Hematopoietic multipotent progenitor cell treated with erythropoietin and hydrocortisone succinate and interleukin-3 and kit ligand, for 6 days (in vitro differentiated cells): ENCODE data around the gene CAMSAP1.
A peak's percentile ranks its signal among the peaks of the same experiment; 100 is the strongest.
"Not testable (repeated sequence)": the region's sequence is repeated elsewhere in the genome, so short reads cannot be mapped to it uniquely, and the experiment has no call there.

Experiments
- DNase-seq: peaks from one replicate; pipeline ENCODE4 v3.0.0-alpha.2; 2015

CAMSAP1 gene

GRCh38 chr9:135896205-135896604, 11.1 kb downstream of the CAMSAP1 start:
- no peak for DNase-seq

GRCh38 chr9:135895202-135895848, 12.0 kb downstream of the CAMSAP1 start:
- no peak for DNase-seq

GRCh38 chr9:135893104-135893503, 14.2 kb downstream of the CAMSAP1 start:
- DNase-seq = no peak

GRCh38 chr9:135892327-135892726, 15.0 kb downstream of the CAMSAP1 start:
- not testable (repeated sequence) for DNase-seq

- no peak for DNase-seq
These were observed 16.2 kb downstream of the CAMSAP1 start for GRCh38 chr9:135891027-135891631.

GRCh38 chr9:135890190-135891026, 16.9 kb downstream of the CAMSAP1 start:
- DNase-seq = no peak

GRCh38 chr9:135889564-135890189, 17.7 kb downstream of the CAMSAP1 start:
- DNase-seq = no peak

- no peak for DNase-seq
These were observed 18.5 kb downstream of the CAMSAP1 start for GRCh38 chr9:135888766-135889394.

GRCh38 chr9:135888126-135888765, 19.1 kb downstream of the CAMSAP1 start:
- no peak for DNase-seq

GRCh38 chr9:135887585-135888050, 19.7 kb downstream of the CAMSAP1 start:
- DNase-seq = peak; percentile 78

- peak; percentile 43 for DNase-seq
These were observed 20.3 kb downstream of the CAMSAP1 start for GRCh38 chr9:135887021-135887507.

GRCh38 chr9:135886147-135886981, 21.0 kb downstream of the CAMSAP1 start:
- DNase-seq = no peak

- no peak for DNase-seq
These were observed 22.1 kb downstream of the CAMSAP1 start for GRCh38 chr9:135885100-135885853.

GRCh38 chr9:135884328-135885035, 22.9 kb downstream of the CAMSAP1 start:
- DNase-seq = no peak

GRCh38 chr9:135883410-135884089, 23.8 kb downstream of the CAMSAP1 start:
- DNase-seq = peak; percentile 71

GRCh38 chr9:135882011-135882410, 25.3 kb downstream of the CAMSAP1 start:
- DNase-seq = no peak

- DNase-seq = no peak
These were observed 26.9 kb downstream of the CAMSAP1 start for GRCh38 chr9:135880438-135880837.

- DNase-seq = no peak
These were observed 27.7 kb downstream of the CAMSAP1 start for GRCh38 chr9:135879619-135880018.

- DNase-seq = no peak
These were observed 28.1 kb downstream of the CAMSAP1 start for GRCh38 chr9:135879237-135879601.
